Activated CD4-positive, alpha-beta T cell treated with anti-CD3 and anti-CD28 coated beads, Interleukin-2, Interleukin-4, amounts not matched to agents 100 ng/mL and 50 ng/mL, durations not matched to agents 16 hours and 8 hours (primary cell): ENCODE results near the gene TTK.
"Not testable (repeated sequence)": the region's sequence is repeated elsewhere in the genome, so short reads cannot be mapped to it uniquely, and the experiment has no call there.

Source experiments
- DNase-seq: peaks from one replicate; pipeline ENCODE4 v3.0.0-alpha.2; 2020; ENCODE audit warnings: low spot score

The TTK gene

GRCh38 chr6:80021591-80021990 is 17.1 kb downstream of the TTK start:
- no peak for DNase-seq

- no peak for DNase-seq
Observed at GRCh38 chr6:80022803-80023202, 18.4 kb downstream of the TTK start.

GRCh38 chr6:80028589-80028988 is 24.1 kb downstream of the TTK start:
- no peak for DNase-seq

GRCh38 chr6:80029470-80029869 is 25.0 kb downstream of the TTK start:
- no peak for DNase-seq

- not testable (repeated sequence) for DNase-seq
Observed at GRCh38 chr6:80048220-80048619, 43.8 kb downstream of the TTK start.

- DNase-seq: no peak
Observed at GRCh38 chr6:80060774-80061173, 56.3 kb downstream of the TTK start.

GRCh38 chr6:80068146-80068545 is 63.7 kb downstream of the TTK start:
- not testable (repeated sequence) for DNase-seq

GRCh38 chr6:80070431-80070830 is 66.0 kb downstream of the TTK start:
- not testable (repeated sequence) for DNase-seq

GRCh38 chr6:80077067-80077466 is 72.6 kb downstream of the TTK start:
- DNase-seq: no peak

- DNase-seq: no peak
Observed at GRCh38 chr6:80088637-80089036, 84.2 kb downstream of the TTK start.

- DNase-seq: no peak
Observed at GRCh38 chr6:80091506-80091905, 87.1 kb downstream of the TTK start.
